ENCODE measurements around the gene ACBD4.

- TF ChIP-seq CTCF (IDR thresholded peaks at IDR 0.05 in 2 of 3, conservative IDR thresholded peaks at IDR 0.05 in 1 of 3; ENCODE audit: control insufficient read depth in 2 of 3, extremely low read depth in 1 of 3, insufficient read depth in 1 of 3, low read depth in 3 of 3, low read length in 3 of 3) (no peak), BHLHE40 (IDR thresholded peaks at IDR 0.05; ENCODE audit: borderline replicate concordance in 1 of 2, low read depth in 2 of 2, low read length in 1 of 2) (no peak)
Measured at GRCh38 chr17:45143094-45143670, 7.7 kb downstream of the ACBD4 start.

Measured in GM12878 (cell line).